ENCODE results near the gene SCUBE3.

DNA sequence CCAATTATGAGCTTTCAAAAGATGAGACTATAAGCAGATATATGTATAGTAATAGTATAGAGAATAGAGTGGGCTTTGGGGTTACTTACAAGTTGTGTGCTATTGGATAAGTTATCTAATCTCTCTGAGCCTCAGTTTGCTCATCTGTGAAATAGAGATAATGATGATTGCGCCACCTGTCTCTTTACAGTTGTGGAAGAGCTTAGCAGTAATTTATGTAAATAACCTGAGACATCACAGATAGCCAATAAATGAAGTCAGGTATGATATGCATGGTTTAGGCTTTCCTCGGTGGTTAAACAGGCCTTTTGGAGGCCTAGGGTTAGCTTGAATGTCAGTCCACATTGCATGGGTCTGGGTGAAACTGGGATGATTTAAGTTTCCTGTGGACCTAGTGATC, 29.8 kb upstream of the SCUBE3 start:
- TF ChIP-seq POLR2AphosphoS5 (IDR thresholded peaks at IDR 0.05; ENCODE audit: insufficient read depth in 1 of 2, low read depth in 1 of 2) (no peak), POLR2A (IDR thresholded peaks at IDR 0.05) (no peak)
